ENCODE measurements around the gene RAD51B. TPM values are rescaled to one million over a fixed set of nuclear protein-coding genes. Genes with fewer than 3 reads are reported as not detected.

The RAD51B gene
- total RNA-seq, 1 experiment from 2014 or later = 10.8 TPM

GRCh38 chr14:67911562-67911961, 92.0 kb downstream of the RAD51B start:
- intact Hi-C loops (cut with micrococcal nuclease) = no loop called here
- POLR2A ChIA-PET (ENCODE audit: unreplicated experiment) = interaction anchor here (0.6 kb wide), 1 partner anchor 917 kb away, joined by 3 read pairs; no protein-coding TSS in a partner anchor
- H3K79me2 ChIP-seq (ENCODE audit: low read length) = no peaks in the 10 kb centered on the region
- H3K4me2 ChIP-seq (ENCODE audit: low read length) = no peak overlapping the region
- CTCF ChIA-PET = no interaction called here
- BruUV-seq (replicated peaks) = no TSS peak
- DNase-seq (no peak), ATAC-seq (peak; percentile 37)
- no peaks in the 10 kb centered on the region for H4K20me1 ChIP-seq (ENCODE audit: low read length)
- H3K9ac ChIP-seq (ENCODE audit: low read length) = no peak overlapping the region
- no peaks in the 10 kb centered on the region for H3K27me3 ChIP-seq (ENCODE audit: low read length)
- H3K4me1 ChIP-seq (ENCODE audit: insufficient read depth, low read length) = no peaks in the 10 kb centered on the region
- no peak overlapping the region for H2AFZ ChIP-seq (ENCODE audit: low read length)
- no peaks in the 10 kb centered on the region for H3K36me3 ChIP-seq (ENCODE audit: low read depth, low read length)
- H3K27ac ChIP-seq (ENCODE audit: low read length) = no peak overlapping the region
- no peaks in the 10 kb centered on the region for H3F3A ChIP-seq (ENCODE audit: low read length, unreplicated experiment)
- no peaks in the 10 kb centered on the region for H3K9me2 ChIP-seq (replicated peaks; ENCODE audit: low read length)
- no peak overlapping the region for H3K4me3 ChIP-seq (ENCODE audit: low read length)
- H3K9me3 ChIP-seq (ENCODE audit: low read length) = no peaks in the 10 kb centered on the region
- no peak for TF ChIP-seq CTCF (conservative IDR thresholded peaks at IDR 0.05; ENCODE audit: low read depth, low read length)
- TF ChIP-seq EZH2phosphoT487 (IDR thresholded peaks at IDR 0.05; ENCODE audit: borderline replicate concordance, low read length) = no peak
- no peak for TF ChIP-seq EZH2 (IDR thresholded peaks at IDR 0.05; ENCODE audit: low read length, unreplicated experiment)

DNA sequence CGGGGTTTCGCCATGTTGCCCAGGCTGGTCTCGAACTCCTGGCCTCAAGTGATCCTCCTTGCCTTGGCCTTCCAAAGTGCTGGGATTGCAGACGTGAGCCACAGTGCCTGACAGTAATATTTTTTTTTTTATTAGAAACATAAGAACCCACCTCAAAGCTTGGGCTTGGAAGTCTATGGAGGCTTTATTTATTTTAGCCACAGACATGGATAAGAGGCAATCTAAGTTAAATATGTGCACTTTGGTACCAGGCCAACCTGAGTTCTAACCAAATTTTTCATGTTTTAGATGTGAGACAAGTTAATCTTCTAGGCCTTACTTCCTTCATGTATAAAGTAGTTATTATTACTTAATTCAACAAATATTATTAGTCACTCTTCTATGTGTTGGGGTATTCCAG, 96.9 kb downstream of the RAD51B start:
- Histone ChIP-seq H3K79me2 (ENCODE audit: low read length) (no peaks in the 10 kb centered on the region), H4K20me1 (ENCODE audit: low read length) (no peaks in the 10 kb centered on the region), H3K9ac (ENCODE audit: low read length) (no peak overlapping the region), H3K4me1 (ENCODE audit: insufficient read depth, low read length) (no peaks in the 10 kb centered on the region), H3K4me2 (ENCODE audit: low read length) (no peak overlapping the region), H3K9me3 (ENCODE audit: low read length) (no peaks in the 10 kb centered on the region), H3F3A (ENCODE audit: low read length, unreplicated experiment) (no peaks in the 10 kb centered on the region), H3K27ac (ENCODE audit: low read length) (no peak overlapping the region), H3K9me2 (replicated peaks; ENCODE audit: low read length) (no peaks in the 10 kb centered on the region), H3K27me3 (ENCODE audit: low read length) (no peaks in the 10 kb centered on the region), H2AFZ (ENCODE audit: low read length) (no peak overlapping the region), H3K36me3 (ENCODE audit: low read depth, low read length) (no peaks in the 10 kb centered on the region), H3K4me3 (ENCODE audit: low read length) (no peak overlapping the region)
- no TSS peak for BruUV-seq (replicated peaks)
- ChIA-PET POLR2A (ENCODE audit: unreplicated experiment) (no interaction called here), CTCF (no interaction called here)
- DNase-seq (no peak), ATAC-seq (no peak)
- no peak for TF ChIP-seq EZH2phosphoT487 (IDR thresholded peaks at IDR 0.05; ENCODE audit: borderline replicate concordance, low read length)
- no peak for TF ChIP-seq CTCF (conservative IDR thresholded peaks at IDR 0.05; ENCODE audit: low read depth, low read length)
- TF ChIP-seq EZH2 (IDR thresholded peaks at IDR 0.05; ENCODE audit: low read length, unreplicated experiment) = no peak
- intact Hi-C loops (cut with micrococcal nuclease) = no loop called here

DNA sequence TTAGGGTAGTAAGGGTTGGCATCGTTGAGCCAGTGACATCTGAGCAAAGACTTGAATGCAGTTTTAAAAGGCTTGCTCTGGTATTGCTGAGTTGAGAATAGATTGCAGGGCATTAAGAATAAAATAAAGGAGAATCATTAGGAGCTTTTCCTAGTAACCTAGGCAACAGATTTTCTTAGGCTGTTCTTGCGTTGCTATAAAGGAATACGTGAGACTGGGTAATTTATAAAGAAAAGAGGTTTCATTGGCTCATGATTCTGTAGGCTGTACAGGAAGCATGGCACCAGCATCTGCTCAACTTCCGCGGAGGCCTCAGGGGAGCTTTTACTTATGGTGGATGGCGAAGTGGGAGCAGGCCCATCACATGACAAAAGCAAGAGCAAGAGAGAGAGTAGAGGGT, 97.4 kb downstream of the RAD51B start:
- Histone ChIP-seq H3F3A (ENCODE audit: low read length, unreplicated experiment) (no peaks in the 10 kb centered on the region), H3K9ac (ENCODE audit: low read length) (no peak overlapping the region), H4K20me1 (ENCODE audit: low read length) (no peaks in the 10 kb centered on the region), H3K79me2 (ENCODE audit: low read length) (no peaks in the 10 kb centered on the region), H3K9me2 (replicated peaks; ENCODE audit: low read length) (no peaks in the 10 kb centered on the region), H3K4me1 (ENCODE audit: insufficient read depth, low read length) (no peaks in the 10 kb centered on the region), H3K27ac (ENCODE audit: low read length) (no peak overlapping the region), H3K4me2 (ENCODE audit: low read length) (no peak overlapping the region), H3K4me3 (ENCODE audit: low read length) (no peak overlapping the region), H3K27me3 (ENCODE audit: low read length) (no peaks in the 10 kb centered on the region), H2AFZ (ENCODE audit: low read length) (no peak overlapping the region), H3K36me3 (ENCODE audit: low read depth, low read length) (no peaks in the 10 kb centered on the region), H3K9me3 (ENCODE audit: low read length) (no peaks in the 10 kb centered on the region)
- ChIA-PET CTCF (no interaction called here), POLR2A (ENCODE audit: unreplicated experiment) (no interaction called here)
- TF ChIP-seq EZH2phosphoT487 (IDR thresholded peaks at IDR 0.05; ENCODE audit: borderline replicate concordance, low read length) (no peak), EZH2 (IDR thresholded peaks at IDR 0.05; ENCODE audit: low read length, unreplicated experiment) (no peak), CTCF (conservative IDR thresholded peaks at IDR 0.05; ENCODE audit: low read depth, low read length) (no peak)
- ATAC-seq (no peak), DNase-seq (no peak)
- BruUV-seq (replicated peaks) = no TSS peak
- intact Hi-C loops (cut with micrococcal nuclease) = no loop called here

Data from PC-3 (cell line).